Measurements from ENCODE around the gene AURKA.

Gene AURKA

GRCh38 chr20:56360133-56360907, 31.7 kb downstream of the AURKA start:
- Histone ChIP-seq H3K4me1 (ENCODE audit: low read length) (no peaks in the 10 kb centered on the region), H3F3A (ENCODE audit: insufficient read depth, low read length) (no peaks in the 10 kb centered on the region), H3K4me3 (ENCODE audit: low read length) (no peak overlapping the region), H3K9me3 (replicated peaks; ENCODE audit: insufficient read depth, low read length) (no peaks in the 10 kb centered on the region), H3K9ac (ENCODE audit: low read length) (no peak overlapping the region), H3K36me3 (replicated peaks; ENCODE audit: insufficient read depth, low read length) (no peaks in the 10 kb centered on the region), H4K20me1 (ENCODE audit: insufficient read depth, low read length) (no peaks in the 10 kb centered on the region), H3K27me3 (replicated peaks; ENCODE audit: insufficient read depth, low read length) (no peaks in the 10 kb centered on the region), H3K4me2 (ENCODE audit: low read depth, low read length) (no peak overlapping the region), H3K79me2 (ENCODE audit: low read length) (no peaks in the 10 kb centered on the region), H2AFZ (ENCODE audit: low read length) (no peak overlapping the region), H3K9me2 (replicated peaks; ENCODE audit: insufficient read depth, low read length) (no peaks in the 10 kb centered on the region), H3K27ac (ENCODE audit: low read length) (no peak overlapping the region)
- no peak for DNase-seq
- TF ChIP-seq EZH2 (optimal IDR thresholded peaks at IDR 0.05; ENCODE audit: low read depth, low read length) = no peak
- TF ChIP-seq EZH2phosphoT487 (IDR thresholded peaks at IDR 0.05; ENCODE audit: low read length) = no peak
- TF ChIP-seq CTCF (IDR thresholded peaks at IDR 0.05; ENCODE audit: low read length) = no peak

GRCh38 chr20:56359212-56360132, 32.5 kb downstream of the AURKA start:
- Histone ChIP-seq H3K27me3 (replicated peaks; ENCODE audit: insufficient read depth, low read length) (no peaks in the 10 kb centered on the region), H4K20me1 (ENCODE audit: insufficient read depth, low read length) (no peaks in the 10 kb centered on the region), H3K9me2 (replicated peaks; ENCODE audit: insufficient read depth, low read length) (no peaks in the 10 kb centered on the region), H3K36me3 (replicated peaks; ENCODE audit: insufficient read depth, low read length) (no peaks in the 10 kb centered on the region), H3K4me1 (ENCODE audit: low read length) (no peaks in the 10 kb centered on the region), H3K4me3 (ENCODE audit: low read length) (peak overlapping the region; percentile 74), H3F3A (ENCODE audit: insufficient read depth, low read length) (no peaks in the 10 kb centered on the region), H3K79me2 (ENCODE audit: low read length) (no peaks in the 10 kb centered on the region), H3K9ac (ENCODE audit: low read length) (peak overlapping the region; percentile 54; the same call in 1 of the 2 replicates), H3K4me2 (ENCODE audit: low read depth, low read length) (peak overlapping the region; percentile 99), H3K27ac (ENCODE audit: low read length) (no peak overlapping the region), H2AFZ (ENCODE audit: low read length) (peak overlapping the region; percentile 98), H3K9me3 (replicated peaks; ENCODE audit: insufficient read depth, low read length) (no peaks in the 10 kb centered on the region)
- peak; percentile 21 for DNase-seq
- TF ChIP-seq CTCF (IDR thresholded peaks at IDR 0.05; ENCODE audit: low read length) (no peak), EZH2 (optimal IDR thresholded peaks at IDR 0.05; ENCODE audit: low read depth, low read length) (no peak), EZH2phosphoT487 (IDR thresholded peaks at IDR 0.05; ENCODE audit: low read length) (no peak)

- H3F3A ChIP-seq (ENCODE audit: insufficient read depth, low read length) = no peaks in the 10 kb centered on the region
- no peaks in the 10 kb centered on the region for H3K36me3 ChIP-seq (replicated peaks; ENCODE audit: insufficient read depth, low read length)
- no peaks in the 10 kb centered on the region for H3K4me1 ChIP-seq (ENCODE audit: low read length)
- H3K27ac ChIP-seq (ENCODE audit: low read length) = no peak within 1 kb of the TSS
- peak within 1 kb of the TSS; percentile 99 for H3K4me2 ChIP-seq (ENCODE audit: low read depth, low read length)
- H3K79me2 ChIP-seq (ENCODE audit: low read length) = no peaks in the 10 kb centered on the region
- DNase-seq = peak; percentile 91
- no peaks in the 10 kb centered on the region for H3K9me2 ChIP-seq (replicated peaks; ENCODE audit: insufficient read depth, low read length)
- peak within 1 kb of the TSS; percentile 74 for H3K4me3 ChIP-seq (ENCODE audit: low read length)
- no peaks in the 10 kb centered on the region for H3K9me3 ChIP-seq (replicated peaks; ENCODE audit: insufficient read depth, low read length)
- no peaks in the 10 kb centered on the region for H4K20me1 ChIP-seq (ENCODE audit: insufficient read depth, low read length)
- no peaks in the 10 kb centered on the region for H3K27me3 ChIP-seq (replicated peaks; ENCODE audit: insufficient read depth, low read length)
- TF ChIP-seq EZH2 (optimal IDR thresholded peaks at IDR 0.05; ENCODE audit: low read depth, low read length) (no peak), CTCF (IDR thresholded peaks at IDR 0.05; ENCODE audit: low read length) (no peak), EZH2phosphoT487 (IDR thresholded peaks at IDR 0.05; ENCODE audit: low read length) (no peak)
- peak within 1 kb of the TSS; percentile 54; the same call in 1 of the 2 replicates for H3K9ac ChIP-seq (ENCODE audit: low read length)
- peak within 1 kb of the TSS; percentile 98 for H2AFZ ChIP-seq (ENCODE audit: low read length)
These were observed 33.3 kb downstream of the AURKA start, which contains the start of gene FAM210B for GRCh38 chr20:56358600-56359211. Gene FAM210B, plus strand, starts transcription at chr20:56358974. Its CDS starts 32 bp downstream, at chr20:56359006.

All from MM.1S (cell line).